SU-DHL-6 (cell line): Measurements from ENCODE around the gene ANO6.

ENCODE experiments used
- H2AFZ ChIP-seq: fragments of 200-600 bp; sonication (generic); 2 replicates; pipeline ENCODE4 v1.6.1; 2014; ENCODE audit warnings: low read depth, mild to moderate bottlenecking, moderate library complexity, mixed read lengths, antibody characterized with exemption, low read length; ENCODE audit not compliant: severe bottlenecking
- H3F3A ChIP-seq: fragments of 200-600 bp; shearing (Covaris generic); 2 replicates; pipeline ENCODE4 v1.6.0; 2016; ENCODE audit warnings: antibody characterized with exemption, mild to moderate bottlenecking; ENCODE audit not compliant: insufficient read depth
- H3K27ac ChIP-seq: fragments of 200-600 bp; sonication (generic); 2 replicates; pipeline ENCODE4 v1.5.1; 2016; ENCODE audit warnings: low read depth, mild to moderate bottlenecking, low read length, moderate library complexity, mixed read lengths
- H3K27me3 ChIP-seq: fragments of 200-600 bp; sonication (generic), shearing (Covaris generic); 2 replicates; pipeline ENCODE4 v1.6.0; 2014; ENCODE audit warnings: mild to moderate bottlenecking, low read length
- H3K36me3 ChIP-seq: fragments of 200-600 bp; sonication (generic); 2 replicates; pipeline ENCODE4 v1.6.1; 2014; ENCODE audit warnings: mild to moderate bottlenecking, low read length, mixed read lengths
- H3K4me2 ChIP-seq: fragments of 300-600, 200-600 bp; shearing (Covaris generic), sonication (generic); 2 replicates; pipeline ENCODE4 v1.6.0; 2014; ENCODE audit warnings: low read length, low read depth, mild to moderate bottlenecking; ENCODE audit not compliant: poor library complexity, severe bottlenecking
- H3K4me3 ChIP-seq: fragments of 200-600 bp; sonication (generic); 2 replicates; pipeline ENCODE4 v1.5.1; 2014; ENCODE audit warnings: antibody characterized with exemption, low read length, mild to moderate bottlenecking, mixed read lengths; ENCODE audit not compliant: insufficient read depth, poor library complexity, severe bottlenecking
- H3K79me2 ChIP-seq: fragments of 200-600 bp; sonication (generic); 2 replicates; pipeline ENCODE4 v1.6.1; 2014; ENCODE audit warnings: mild to moderate bottlenecking, low read length, moderate library complexity; ENCODE audit not compliant: insufficient read depth
- H3K9ac ChIP-seq: fragments of 200-600 bp; sonication (generic); 2 replicates; pipeline ENCODE4 v1.7.0; 2014; ENCODE audit warnings: mild to moderate bottlenecking, low read length
- H3K9me2 ChIP-seq: fragments of 200-600 bp; sonication (generic); replicated peaks from 2 replicates; pipeline ENCODE4 v1.6.1; 2014; ENCODE audit warnings: low read length; ENCODE audit not compliant: insufficient read depth
- H3K9me3 ChIP-seq: fragments of 200-600 bp; sonication (generic); 2 replicates; pipeline ENCODE4 v1.6.1; 2014; ENCODE audit warnings: low read length, mixed read lengths; ENCODE audit not compliant: insufficient read depth
- H4K20me1 ChIP-seq: fragments of 200-600 bp; sonication (generic); 2 replicates; pipeline ENCODE4 v1.6.1; 2014; ENCODE audit warnings: low read depth, mild to moderate bottlenecking, antibody characterized with exemption, low read length, moderate library complexity, mixed read lengths
- EZH2phosphoT487 ChIP-seq: fragments of 200-600 bp; sonication (generic), shearing (Covaris generic); conservative IDR thresholded peaks from 2 replicates; pipeline ENCODE4 v1.6.1; 2018; ENCODE audit warnings: mild to moderate bottlenecking, antibody characterized with exemption, low read length, moderate library complexity, mixed read lengths
- TF ChIP-seq, protein P1 (sequence below): fragments of 200-600 bp; sonication (generic); IDR thresholded peaks from one replicate; pipeline ENCODE4 v1.5.1; 2017; ENCODE audit warnings: antibody characterized with exemption, mild to moderate bottlenecking, low read length, moderate library complexity; ENCODE audit not compliant: insufficient read depth, poor library complexity, severe bottlenecking

The ANO6 gene

DNA sequence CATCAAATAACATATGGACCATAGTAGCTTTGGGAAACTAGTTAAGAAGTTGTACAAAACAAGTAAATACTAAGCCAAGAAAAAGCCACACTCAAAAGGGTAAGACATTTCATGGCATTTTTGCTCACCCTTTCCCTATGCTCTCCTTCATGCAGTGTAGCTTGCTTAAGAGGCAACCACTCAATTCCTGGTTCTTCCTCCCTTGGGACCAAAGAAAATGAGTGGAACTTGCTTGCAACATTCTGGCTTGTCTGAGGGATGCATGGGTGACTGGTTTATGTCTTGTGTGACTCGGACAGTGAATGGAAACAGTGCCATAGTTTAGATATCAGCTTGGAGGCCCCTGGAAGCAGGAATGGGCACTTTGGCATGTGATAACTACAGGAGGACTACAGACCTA is 261.6 kb downstream of the ANO6 start:
- no peak overlapping the region for H2AFZ ChIP-seq
- H3K4me2 ChIP-seq = no peak overlapping the region
- H3K9ac ChIP-seq = no peak overlapping the region
- no peak overlapping the region for H3K4me3 ChIP-seq
- no peaks in the 10 kb centered on the region for H3F3A ChIP-seq
- H4K20me1 ChIP-seq = no peaks in the 10 kb centered on the region
- H3K27me3 ChIP-seq = no peaks in the 10 kb centered on the region
- no peaks in the 10 kb centered on the region for H3K36me3 ChIP-seq
- no peaks in the 10 kb centered on the region for H3K9me3 ChIP-seq
- H3K27ac ChIP-seq = no peak overlapping the region
- no peaks in the 10 kb centered on the region for H3K79me2 ChIP-seq
- TF ChIP-seq, protein P1, sequence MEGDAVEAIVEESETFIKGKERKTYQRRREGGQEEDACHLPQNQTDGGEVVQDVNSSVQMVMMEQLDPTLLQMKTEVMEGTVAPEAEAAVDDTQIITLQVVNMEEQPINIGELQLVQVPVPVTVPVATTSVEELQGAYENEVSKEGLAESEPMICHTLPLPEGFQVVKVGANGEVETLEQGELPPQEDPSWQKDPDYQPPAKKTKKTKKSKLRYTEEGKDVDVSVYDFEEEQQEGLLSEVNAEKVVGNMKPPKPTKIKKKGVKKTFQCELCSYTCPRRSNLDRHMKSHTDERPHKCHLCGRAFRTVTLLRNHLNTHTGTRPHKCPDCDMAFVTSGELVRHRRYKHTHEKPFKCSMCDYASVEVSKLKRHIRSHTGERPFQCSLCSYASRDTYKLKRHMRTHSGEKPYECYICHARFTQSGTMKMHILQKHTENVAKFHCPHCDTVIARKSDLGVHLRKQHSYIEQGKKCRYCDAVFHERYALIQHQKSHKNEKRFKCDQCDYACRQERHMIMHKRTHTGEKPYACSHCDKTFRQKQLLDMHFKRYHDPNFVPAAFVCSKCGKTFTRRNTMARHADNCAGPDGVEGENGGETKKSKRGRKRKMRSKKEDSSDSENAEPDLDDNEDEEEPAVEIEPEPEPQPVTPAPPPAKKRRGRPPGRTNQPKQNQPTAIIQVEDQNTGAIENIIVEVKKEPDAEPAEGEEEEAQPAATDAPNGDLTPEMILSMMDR = no peak
- TF ChIP-seq EZH2phosphoT487 = no peak
- H3K9me2 ChIP-seq = no peaks in the 10 kb centered on the region; the same call in 1 of the 2 replicates

DNA sequence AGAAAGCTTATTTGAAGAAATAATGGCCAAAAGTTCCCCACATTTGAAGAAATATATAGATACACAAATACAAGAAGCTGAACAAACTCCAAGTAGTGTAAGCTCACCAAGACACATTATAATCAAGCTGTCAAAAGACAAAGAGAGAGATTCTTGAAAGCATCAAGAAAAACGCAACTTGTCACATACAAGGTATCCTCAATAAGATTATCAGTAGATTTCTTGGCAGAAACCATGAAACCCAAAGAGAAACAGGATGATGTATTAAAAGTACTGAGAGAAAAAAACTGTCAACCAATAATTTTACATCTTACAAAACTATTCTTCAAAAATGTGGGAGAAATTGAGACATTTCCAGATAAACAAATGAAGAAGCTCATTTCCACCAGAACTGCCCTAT is 263.0 kb downstream of the ANO6 start:
- no peak overlapping the region for H3K4me3 ChIP-seq
- no peak overlapping the region for H3K9ac ChIP-seq
- H3K27ac ChIP-seq = no peak overlapping the region
- no peaks in the 10 kb centered on the region for H3K36me3 ChIP-seq
- no peaks in the 10 kb centered on the region for H3F3A ChIP-seq
- H3K9me3 ChIP-seq = no peaks in the 10 kb centered on the region
- no peaks in the 10 kb centered on the region for H3K27me3 ChIP-seq
- no peak overlapping the region for H3K4me2 ChIP-seq
- H3K9me2 ChIP-seq = no peaks in the 10 kb centered on the region; the same call in 1 of the 2 replicates
- TF ChIP-seq EZH2phosphoT487 = no peak
- TF ChIP-seq, protein P1 = no peak
- no peaks in the 10 kb centered on the region for H4K20me1 ChIP-seq
- no peaks in the 10 kb centered on the region for H3K79me2 ChIP-seq
- H2AFZ ChIP-seq = no peak overlapping the region

DNA sequence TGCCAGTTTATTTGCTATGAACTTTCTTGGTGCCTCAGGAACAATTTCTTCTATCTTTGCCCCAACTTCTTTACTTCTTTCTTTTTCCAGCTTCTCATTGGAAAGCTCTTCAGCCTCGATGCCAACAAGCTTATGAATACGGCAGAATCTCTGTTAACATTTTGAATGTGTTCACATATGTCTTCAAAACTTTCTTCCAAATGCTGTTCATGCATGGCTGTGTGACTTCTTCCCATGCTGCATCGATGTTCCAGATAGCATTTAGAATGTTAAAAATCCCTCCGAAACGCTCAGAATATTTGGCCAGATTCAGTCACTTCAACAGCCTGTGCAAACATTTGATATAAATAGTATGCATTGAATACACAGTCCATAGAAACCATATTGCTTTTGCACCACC is 265.9 kb downstream of the ANO6 start:
- Histone ChIP-seq H3K4me3 (no peak overlapping the region), H3K4me2 (no peak overlapping the region), H3K9me2 (no peaks in the 10 kb centered on the region), H3K9me3 (no peaks in the 10 kb centered on the region), H3K27ac (no peak overlapping the region), H2AFZ (no peak overlapping the region), H4K20me1 (no peaks in the 10 kb centered on the region), H3K79me2 (no peaks in the 10 kb centered on the region), H3F3A (no peaks in the 10 kb centered on the region), H3K27me3 (no peaks in the 10 kb centered on the region), H3K9ac (no peak overlapping the region), H3K36me3 (no peaks in the 10 kb centered on the region)
- TF ChIP-seq EZH2phosphoT487 = no peak
- TF ChIP-seq, protein P1 = no peak

DNA sequence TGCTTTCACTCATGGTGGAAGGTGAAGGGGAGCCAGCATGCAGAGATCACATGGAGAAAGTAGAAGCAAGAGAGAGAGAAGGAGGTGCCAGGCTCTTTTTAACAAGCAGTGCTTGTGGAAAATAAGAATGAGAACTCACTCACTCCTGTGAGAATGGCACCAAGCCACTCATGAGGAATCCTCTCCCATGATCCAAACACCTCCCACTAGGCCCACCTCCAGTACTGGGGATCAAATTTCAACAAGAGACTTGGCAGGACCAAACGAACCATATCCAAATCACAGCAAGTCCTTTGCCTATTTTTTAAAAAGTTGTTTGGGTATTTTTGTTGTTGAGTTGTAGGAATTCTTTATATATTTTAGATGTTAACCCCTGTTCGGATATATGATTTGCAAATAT is 267.7 kb downstream of the ANO6 start:
- Histone ChIP-seq H3K9ac (no peak overlapping the region), H3K27me3 (no peaks in the 10 kb centered on the region), H3K9me2 (no peaks in the 10 kb centered on the region), H4K20me1 (no peaks in the 10 kb centered on the region), H3K27ac (no peak overlapping the region), H3K9me3 (no peaks in the 10 kb centered on the region), H3K4me3 (no peak overlapping the region), H3K79me2 (no peaks in the 10 kb centered on the region), H3K4me2 (no peak overlapping the region), H3K36me3 (no peaks in the 10 kb centered on the region), H2AFZ (no peak overlapping the region), H3F3A (no peaks in the 10 kb centered on the region)
- TF ChIP-seq, protein P1 = no peak
- TF ChIP-seq EZH2phosphoT487 = no peak
